Transverse colon (tissue), 3 donors: ENCODE data around the gene ATF2.

ENCODE experiments used
- POLR2A ChIP-seq: fragments of 450-650 bp; IDR thresholded peaks from one replicate; pipeline ENCODE4 v1.6.1; 2016; ENCODE audit warnings: antibody characterized with exemption, mild to moderate bottlenecking, moderate library complexity
- TF ChIP-seq, protein P1 (sequence below), 5 experiments: fragments of 200-600 bp in 3 of 5; fragments of 450-650 bp in 2 of 5; sonication (generic) in 3 of 5; IDR thresholded peaks; 1 replicate in 2 of 5; 2 replicates in 3 of 5; pipeline ENCODE4 v1.5.1; 2016 to 2017; ENCODE audit warnings: antibody characterized with exemption in 5 of 5, inconsistent platforms in 3 of 5, mild to moderate bottlenecking in 2 of 5, moderate library complexity in 1 of 5

DNA sequence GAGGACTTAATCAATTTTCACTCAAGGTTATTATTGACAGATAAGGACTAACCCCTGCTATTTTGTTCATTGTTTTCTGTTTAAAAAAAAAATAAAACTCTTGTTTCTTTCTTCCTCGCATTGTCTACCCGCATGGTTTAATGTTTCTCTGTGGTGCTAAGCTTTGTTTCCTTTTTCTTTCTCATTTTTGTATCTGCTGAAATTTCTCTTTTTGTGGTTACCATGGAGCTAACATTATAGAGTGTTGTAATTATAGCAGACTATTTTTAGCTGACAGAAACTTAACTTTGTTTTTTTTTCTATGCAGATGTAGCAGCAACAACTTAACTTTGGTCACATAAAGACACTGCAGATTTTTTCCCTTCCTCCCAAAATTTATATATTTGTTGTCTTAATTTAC lies 119.7 kb downstream of the ATF2 start:
- TF ChIP-seq, protein P1, sequence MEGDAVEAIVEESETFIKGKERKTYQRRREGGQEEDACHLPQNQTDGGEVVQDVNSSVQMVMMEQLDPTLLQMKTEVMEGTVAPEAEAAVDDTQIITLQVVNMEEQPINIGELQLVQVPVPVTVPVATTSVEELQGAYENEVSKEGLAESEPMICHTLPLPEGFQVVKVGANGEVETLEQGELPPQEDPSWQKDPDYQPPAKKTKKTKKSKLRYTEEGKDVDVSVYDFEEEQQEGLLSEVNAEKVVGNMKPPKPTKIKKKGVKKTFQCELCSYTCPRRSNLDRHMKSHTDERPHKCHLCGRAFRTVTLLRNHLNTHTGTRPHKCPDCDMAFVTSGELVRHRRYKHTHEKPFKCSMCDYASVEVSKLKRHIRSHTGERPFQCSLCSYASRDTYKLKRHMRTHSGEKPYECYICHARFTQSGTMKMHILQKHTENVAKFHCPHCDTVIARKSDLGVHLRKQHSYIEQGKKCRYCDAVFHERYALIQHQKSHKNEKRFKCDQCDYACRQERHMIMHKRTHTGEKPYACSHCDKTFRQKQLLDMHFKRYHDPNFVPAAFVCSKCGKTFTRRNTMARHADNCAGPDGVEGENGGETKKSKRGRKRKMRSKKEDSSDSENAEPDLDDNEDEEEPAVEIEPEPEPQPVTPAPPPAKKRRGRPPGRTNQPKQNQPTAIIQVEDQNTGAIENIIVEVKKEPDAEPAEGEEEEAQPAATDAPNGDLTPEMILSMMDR (IDR thresholded peaks at IDR 0.05): no peak
- TF ChIP-seq POLR2A: no peak
